Measurements from ENCODE around the gene SLC4A9.
A peak's percentile ranks its signal among the peaks of the same experiment; 100 is the strongest.
"Not testable (repeated sequence)": the region's sequence is repeated elsewhere in the genome, so short reads cannot be mapped to it uniquely, and the experiment has no call there.

Gene SLC4A9

DNA sequence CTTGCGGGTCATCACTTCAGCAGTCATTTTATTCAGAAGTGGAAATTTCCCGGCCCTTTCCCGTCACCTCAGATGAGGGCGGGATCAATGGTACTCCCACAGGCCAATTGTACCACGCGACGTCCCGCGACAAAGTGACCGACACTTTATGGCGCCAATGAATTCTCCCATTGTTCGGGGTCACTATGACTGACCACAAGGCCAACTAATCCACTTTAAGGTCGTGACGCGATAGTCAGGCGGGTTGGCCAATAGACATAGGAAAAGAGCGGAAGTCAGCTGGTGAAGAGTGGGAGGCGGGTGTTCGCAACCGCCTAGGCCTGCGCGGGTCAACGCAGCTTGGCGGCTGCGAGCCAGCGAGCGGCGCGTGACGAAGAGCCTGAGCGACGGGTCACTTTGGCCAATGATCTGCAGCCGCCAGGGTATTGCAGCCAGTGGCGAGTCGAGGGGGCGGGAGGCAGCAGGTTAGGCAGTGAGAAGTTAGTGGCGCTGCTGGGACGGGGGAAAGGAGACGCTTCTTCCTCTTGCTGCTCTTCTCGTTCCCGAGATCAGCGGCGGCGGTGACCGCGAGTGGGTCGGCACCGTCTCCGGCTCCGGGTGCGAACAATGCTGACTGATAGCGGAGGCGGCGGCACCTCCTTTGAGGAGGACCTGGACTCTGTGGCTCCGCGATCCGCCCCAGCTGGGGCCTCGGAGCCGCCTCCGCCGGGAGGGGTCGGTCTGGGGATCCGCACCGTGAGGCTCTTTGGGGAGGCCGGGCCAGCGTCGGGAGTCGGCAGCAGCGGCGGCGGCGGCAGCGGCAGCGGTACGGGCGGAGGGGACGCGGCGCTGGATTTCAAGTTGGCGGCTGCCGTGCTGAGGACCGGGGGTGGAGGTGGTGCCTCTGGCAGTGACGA lies 41.6 kb downstream of the SLC4A9 start, which contains the start of gene ANKHD1:
Gene ANKHD1 (plus strand): TSS at position 472 of the 896 bp plus-strand sequence. CDS start 135 bp downstream, at position 607.
- peak; percentile 100 for DNase-seq (ENCODE audit: low read depth, low spot score)

DNA sequence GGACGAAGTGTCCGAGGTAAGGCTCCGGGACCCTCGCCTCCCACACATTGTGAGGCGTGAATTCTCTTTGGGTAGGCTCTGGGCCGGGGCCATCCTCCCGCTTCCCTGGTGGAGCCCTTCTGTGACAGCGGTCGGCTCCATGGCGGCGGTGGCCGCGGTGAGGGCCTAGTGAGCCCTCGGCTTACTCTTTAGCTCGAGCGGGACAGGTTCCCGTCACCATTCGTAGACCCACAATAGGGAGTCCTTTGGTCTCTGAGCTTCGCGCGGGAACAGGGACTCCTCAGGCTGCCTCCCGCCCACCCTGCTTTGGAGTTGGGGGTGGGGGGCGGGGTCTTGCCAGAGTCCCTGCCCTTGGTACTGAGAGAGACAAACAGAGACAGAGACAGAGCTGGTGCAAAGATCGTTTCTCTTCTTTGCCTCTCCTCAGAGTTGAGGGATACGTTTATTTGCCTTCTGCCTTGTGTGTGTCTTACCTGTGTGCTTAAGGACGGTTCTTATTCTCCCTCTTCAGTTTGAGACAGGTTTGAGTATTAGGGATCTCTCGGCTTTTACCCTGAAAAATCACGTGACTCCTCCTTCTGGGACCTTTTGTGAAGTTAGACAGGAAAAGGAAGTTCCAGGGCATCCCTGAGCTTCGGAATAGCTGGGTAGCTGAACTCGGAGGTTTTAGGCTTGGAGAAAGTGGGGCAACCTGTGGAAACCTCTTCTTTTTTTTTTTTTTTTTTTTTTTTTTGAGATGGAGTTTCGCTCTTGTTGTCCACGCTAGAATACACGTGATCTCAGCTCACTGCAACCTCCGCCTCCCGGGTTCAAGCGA lies 42.5 kb downstream of the SLC4A9 start:
- DNase-seq (ENCODE audit: low read depth, low spot score): no peak

DNA sequence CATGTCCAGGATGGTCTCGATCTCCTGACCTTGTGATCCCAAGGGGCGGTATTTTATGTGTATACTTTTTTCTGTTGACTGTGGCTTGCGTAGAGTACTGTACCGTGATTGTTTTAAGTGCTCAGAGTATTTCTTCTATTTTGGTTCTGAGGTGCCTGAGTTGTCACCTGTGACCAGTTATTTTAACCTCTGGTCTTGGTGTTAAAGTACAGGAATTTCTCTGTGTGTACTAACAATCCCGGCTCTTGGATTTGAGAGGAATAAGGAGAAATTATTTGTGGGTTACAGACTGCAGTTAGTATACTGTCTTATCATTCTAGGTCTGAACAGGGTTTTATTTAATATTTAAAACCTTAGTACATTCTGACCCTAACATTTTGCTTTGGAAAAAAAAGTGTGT lies 43.6 kb downstream of the SLC4A9 start:
- DNase-seq (ENCODE audit: low read depth, low spot score): no peak

DNA sequence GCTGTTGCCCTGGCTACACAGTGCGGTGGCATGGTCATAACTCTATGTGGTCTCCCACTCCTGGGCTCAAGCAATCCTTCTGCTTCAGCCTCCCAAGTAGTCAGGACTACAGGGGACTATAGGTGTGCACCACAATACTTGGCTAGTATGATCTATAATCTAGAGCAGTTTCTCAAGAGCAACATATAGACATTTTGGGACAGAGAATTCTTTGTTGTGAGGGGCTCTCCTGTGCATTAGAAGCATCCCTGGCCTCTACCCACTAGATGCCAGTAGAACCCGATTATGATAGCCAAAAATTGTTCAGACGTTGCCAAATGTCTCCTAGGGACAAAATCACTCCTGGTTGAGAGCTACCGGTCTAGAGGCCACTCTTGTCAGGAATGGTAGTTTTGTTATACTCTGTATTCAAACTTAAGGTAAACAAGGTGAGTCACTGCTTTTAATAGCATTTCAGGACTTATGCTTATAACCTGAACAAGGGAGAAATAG lies 48.8 kb downstream of the SLC4A9 start:
- no peak for DNase-seq (ENCODE audit: low read depth, low spot score)

DNA sequence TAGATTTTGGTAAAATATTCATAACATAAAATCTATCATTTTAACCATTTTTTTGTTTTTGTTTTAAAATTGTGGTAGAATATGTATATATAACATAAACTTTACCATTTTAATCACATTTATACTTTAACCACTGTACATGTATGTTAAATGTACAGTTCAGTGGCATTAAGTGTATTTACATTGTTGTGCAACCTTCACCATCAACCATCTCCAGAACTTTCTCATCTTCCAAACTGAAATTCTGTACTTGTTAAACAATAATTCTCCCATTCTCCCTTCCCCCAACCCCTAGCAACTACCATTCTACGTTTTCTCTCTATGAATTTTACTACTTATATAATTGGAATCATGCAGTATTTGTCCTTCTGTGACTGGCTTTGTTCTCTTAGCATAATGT lies 53.2 kb downstream of the SLC4A9 start:
- DNase-seq (ENCODE audit: low read depth, low spot score): no peak

DNA sequence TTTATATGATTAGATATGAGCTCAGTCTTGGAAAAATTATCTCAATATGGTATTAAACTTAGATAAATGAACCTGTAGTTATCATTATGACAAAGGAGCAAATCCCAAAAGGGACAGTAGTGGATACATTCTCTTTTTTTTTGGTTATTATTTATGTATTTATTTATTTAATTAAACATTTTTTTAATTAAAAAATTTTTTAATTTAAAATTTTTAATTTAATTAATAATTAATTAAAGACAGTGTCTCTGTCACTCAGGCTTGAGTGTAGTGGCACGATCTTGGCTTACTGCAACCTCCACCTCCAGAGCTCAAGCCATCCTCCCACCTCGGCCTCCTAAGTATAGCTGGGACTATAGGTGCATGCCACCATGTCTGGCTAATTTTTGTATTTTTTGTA lies 57.2 kb downstream of the SLC4A9 start:
- DNase-seq (ENCODE audit: low read depth, low spot score): no peak

DNA sequence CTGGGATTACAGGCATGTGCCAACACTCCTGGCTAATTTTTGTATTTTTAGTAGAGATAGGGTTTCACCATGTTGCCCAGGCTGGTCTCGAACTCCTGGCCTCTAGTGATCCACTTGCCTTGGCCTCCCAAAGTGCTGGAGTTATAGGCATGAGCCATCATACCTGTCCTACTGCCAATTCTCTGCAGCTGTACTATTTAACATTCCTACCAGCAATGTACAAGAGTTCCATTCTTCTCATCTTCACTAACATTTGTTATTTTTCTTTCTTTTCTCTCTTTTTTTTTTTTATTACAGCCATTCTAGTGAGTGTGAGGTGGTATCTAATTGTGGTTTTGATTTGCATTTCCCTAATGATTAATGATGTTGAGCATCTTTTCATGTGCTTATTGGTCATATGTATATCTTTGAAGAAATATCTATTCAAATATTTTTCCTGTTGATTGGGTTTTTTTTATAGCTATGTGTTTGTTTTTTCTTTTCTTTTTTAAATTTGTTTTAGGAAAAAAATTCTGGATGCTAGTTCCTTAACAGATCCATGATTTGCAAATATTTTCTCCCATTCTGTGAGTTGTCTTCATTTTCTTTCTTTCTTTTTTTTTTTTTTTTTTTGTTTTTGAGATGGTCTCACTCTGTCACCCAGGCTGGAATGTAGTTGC lies 59.0 kb downstream of the SLC4A9 start:
- no peak for DNase-seq (ENCODE audit: low read depth, low spot score)

DNA sequence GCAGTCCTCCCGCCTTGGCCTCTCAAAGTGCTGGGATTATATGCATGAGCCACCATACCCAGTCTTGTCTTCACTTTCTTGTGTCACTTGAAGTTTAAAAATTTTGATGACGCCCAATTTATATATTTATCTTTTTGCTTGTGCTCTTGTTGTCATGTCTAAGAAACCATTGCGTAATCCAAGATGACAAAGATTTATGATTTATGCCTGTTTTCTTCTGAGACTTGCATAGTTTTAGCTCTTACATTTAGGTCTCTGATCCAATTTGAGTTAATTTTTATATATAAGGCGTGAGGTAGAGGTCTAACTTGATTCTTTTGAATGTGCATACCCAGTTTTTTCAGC lies 60.2 kb downstream of the SLC4A9 start:
- no peak for DNase-seq (ENCODE audit: low read depth, low spot score)

DNA sequence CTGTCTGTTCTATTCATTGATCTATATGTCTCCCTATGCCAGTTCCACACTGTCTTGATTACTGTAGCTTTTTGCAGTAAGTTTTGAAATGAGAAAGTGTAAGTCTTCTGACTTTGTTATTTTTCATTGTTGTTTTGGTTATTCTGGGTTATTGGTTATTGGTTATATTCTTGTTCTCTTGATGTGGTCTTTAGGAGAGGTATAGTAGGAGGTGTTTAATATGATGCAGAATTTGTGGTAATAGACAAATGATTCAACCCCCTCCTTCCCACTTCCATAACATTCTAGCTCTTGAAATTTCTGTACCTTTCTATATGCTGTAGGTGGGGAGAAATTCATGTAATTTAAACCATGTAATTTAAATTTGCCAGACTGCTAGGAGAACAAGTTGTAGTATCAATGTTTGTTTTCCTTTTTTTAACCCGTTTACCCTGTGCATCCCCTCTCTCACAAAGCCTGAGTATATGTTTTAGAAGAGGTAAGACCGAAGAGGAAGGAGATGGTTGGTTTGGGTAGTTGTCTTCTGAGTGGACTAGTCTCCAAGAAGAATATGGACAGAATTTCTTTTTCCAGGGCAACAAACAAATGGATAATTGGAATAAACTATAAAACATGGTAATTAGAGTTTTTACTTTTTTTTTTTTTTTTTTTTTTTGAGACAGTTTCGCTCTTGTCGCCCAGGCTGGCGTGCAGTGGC lies 60.8 kb downstream of the SLC4A9 start:
- no peak for DNase-seq (ENCODE audit: low read depth, low spot score)

DNA sequence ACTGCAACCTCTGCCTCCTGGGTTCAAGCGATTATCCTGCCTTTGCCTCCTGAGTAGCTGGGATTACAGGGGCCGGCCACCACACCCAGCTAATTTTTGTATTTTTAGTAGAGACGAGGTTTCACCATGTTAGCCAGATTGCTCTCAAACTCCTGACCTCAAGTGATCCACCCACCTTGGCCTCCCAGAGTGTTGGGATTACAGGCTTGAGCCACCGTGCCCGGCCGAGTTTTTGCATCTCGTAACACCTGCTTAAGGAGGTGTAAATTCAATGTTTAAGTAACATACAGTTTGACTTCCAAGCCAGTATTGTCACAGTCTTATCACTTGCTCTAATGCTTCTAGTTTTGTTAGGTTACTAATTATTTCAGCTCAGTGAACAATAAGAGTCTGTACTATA lies 61.4 kb downstream of the SLC4A9 start:
- DNase-seq (ENCODE audit: low read depth, low spot score): not testable (repeated sequence)

DNA sequence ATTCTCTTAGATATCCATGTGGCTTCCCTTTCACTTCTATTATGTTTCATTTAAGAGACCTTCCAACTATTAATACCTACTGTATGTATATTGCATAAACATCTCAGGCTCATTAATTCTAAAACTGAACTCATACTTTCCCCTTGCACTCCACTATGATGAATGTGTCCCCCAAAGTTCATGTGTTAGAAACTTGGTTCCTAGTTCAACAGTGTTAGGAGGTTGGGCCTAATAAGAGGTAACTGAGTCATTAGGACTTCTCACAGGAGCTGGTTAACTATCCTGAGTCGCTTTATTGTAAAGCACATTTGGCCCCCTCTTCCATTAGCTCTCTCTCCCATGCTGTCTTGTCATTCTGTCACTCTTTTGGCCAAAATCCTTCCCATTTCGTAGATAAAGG lies 63.6 kb downstream of the SLC4A9 start:
- no peak for DNase-seq (ENCODE audit: low read depth, low spot score)

DNA sequence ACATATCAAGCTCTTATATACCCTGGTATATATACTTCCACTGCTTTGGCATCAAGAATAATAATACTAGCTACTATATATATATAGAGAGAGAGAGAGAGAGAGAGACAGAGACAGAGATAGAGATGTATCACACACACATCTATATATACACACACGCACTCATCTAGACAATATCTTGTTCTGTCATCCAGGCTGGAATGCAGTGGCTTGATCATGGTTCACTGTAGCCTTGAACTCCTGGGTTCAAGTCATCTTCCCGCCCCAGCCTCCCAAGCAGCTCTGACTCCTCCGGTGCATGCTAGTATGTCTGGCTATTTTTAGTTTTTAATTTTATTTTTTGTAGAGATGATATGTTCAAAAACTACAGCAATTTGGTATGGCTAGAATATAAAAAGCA lies 64.1 kb downstream of the SLC4A9 start:
- no peak for DNase-seq (ENCODE audit: low read depth, low spot score)

Measured in smooth muscle cell of the brain vasculature (primary cell).